Coronary artery (tissue), 2 donors: Measurements from ENCODE around the gene KCNB1.

Experiments used
- DNase-seq: peaks from one replicate; pipeline ENCODE4 v3.0.0-alpha.2; 2017; ENCODE audit warnings: low spot score
- H3K27ac ChIP-seq, 2 donors: fragments of 200-600 bp; sonication (generic); one replicate each; pipeline ENCODE4 v1.5.1; 2016 to 2019
- H3K4me3 ChIP-seq: fragments of 200-600 bp; sonication (generic); 2 replicates; pipeline ENCODE4 v1.5.1; 2016; ENCODE audit warnings: mild to moderate bottlenecking, moderate library complexity
- CTCF ChIP-seq: fragments of 200-600 bp; sonication (generic); IDR thresholded peaks from one replicate; pipeline ENCODE4 v1.5.1; 2019; ENCODE audit warnings: antibody characterized with exemption

The KCNB1 gene

GRCh38 chr20:49432550-49432949 is 49.9 kb downstream of the KCNB1 start:
- H3K4me3 ChIP-seq: no peak overlapping the region
- no peak for TF ChIP-seq CTCF
- no peak for DNase-seq
- H3K27ac ChIP-seq: no peak overlapping the region

GRCh38 chr20:49431329-49431728 is 51.1 kb downstream of the KCNB1 start:
- H3K27ac ChIP-seq: no peak overlapping the region

GRCh38 chr20:49430320-49430719 is 52.1 kb downstream of the KCNB1 start:
- TF ChIP-seq CTCF: no peak
- DNase-seq: no peak
- Histone ChIP-seq H3K27ac (no peak overlapping the region), H3K4me3 (no peak overlapping the region)

More at GRCh38 chr20:49431329-49431728, 51.1 kb downstream of the KCNB1 start:
- no peak for DNase-seq
- H3K4me3 ChIP-seq: no peak overlapping the region
- no peak for TF ChIP-seq CTCF

GRCh38 chr20:49427751-49428518 is 54.5 kb downstream of the KCNB1 start:
- DNase-seq: no peak
- Histone ChIP-seq H3K27ac (no peak overlapping the region), H3K4me3 (no peak overlapping the region)
- TF ChIP-seq CTCF: no peak

- Histone ChIP-seq H3K27ac (no peak overlapping the region), H3K4me3 (no peak overlapping the region)
- DNase-seq: no peak
- no peak for TF ChIP-seq CTCF
These were observed 55.6 kb downstream of the KCNB1 start for GRCh38 chr20:49426873-49427272.

GRCh38 chr20:49426395-49426794 is 56.1 kb downstream of the KCNB1 start:
- TF ChIP-seq CTCF: no peak
- Histone ChIP-seq H3K4me3 (no peak overlapping the region), H3K27ac (no peak overlapping the region)
- DNase-seq: no peak

GRCh38 chr20:49424536-49424935 is 57.9 kb downstream of the KCNB1 start:
- no peak for TF ChIP-seq CTCF
- no peak for DNase-seq
- H3K4me3 ChIP-seq: no peak overlapping the region
- no peak overlapping the region for H3K27ac ChIP-seq
